Thyroid gland (tissue), 4 donors: ENCODE data around the gene NFE2L3.

Source experiments
- CTCF ChIP-seq, 6 experiments: fragments of 200-600 bp in 3 of 6; fragments of 450-650 bp in 3 of 6; sonication (generic) in 3 of 6; IDR thresholded peaks; one replicate each; pipeline ENCODE4 v1.5.1; 2016 to 2019; ENCODE audit warnings: antibody characterized with exemption in 6 of 6, mild to moderate bottlenecking in 2 of 6, inconsistent platforms in 1 of 6, moderate library complexity in 1 of 6
- POLR2A ChIP-seq, 2 donors: fragments of 450-650 bp; IDR thresholded peaks; one replicate each; pipeline ENCODE4 v1.6.1; 2017; ENCODE audit warnings: antibody characterized with exemption in 2 of 2, mild to moderate bottlenecking in 2 of 2, moderate library complexity in 1 of 2

GRCh38 chr7:26186364-26187311 lies 34.6 kb downstream of the NFE2L3 start:
- TF ChIP-seq CTCF (IDR thresholded peaks at IDR 0.05) (no peak), POLR2A (IDR thresholded peaks at IDR 0.05) (no peak)
